ENCODE measurements around the gene PEX26.
A peak's percentile ranks its signal among the peaks of the same experiment; 100 is the strongest.
"Not testable (repeated sequence)": the region's sequence is repeated elsewhere in the genome, so short reads cannot be mapped to it uniquely, and the experiment has no call there.

Gene PEX26

DNA sequence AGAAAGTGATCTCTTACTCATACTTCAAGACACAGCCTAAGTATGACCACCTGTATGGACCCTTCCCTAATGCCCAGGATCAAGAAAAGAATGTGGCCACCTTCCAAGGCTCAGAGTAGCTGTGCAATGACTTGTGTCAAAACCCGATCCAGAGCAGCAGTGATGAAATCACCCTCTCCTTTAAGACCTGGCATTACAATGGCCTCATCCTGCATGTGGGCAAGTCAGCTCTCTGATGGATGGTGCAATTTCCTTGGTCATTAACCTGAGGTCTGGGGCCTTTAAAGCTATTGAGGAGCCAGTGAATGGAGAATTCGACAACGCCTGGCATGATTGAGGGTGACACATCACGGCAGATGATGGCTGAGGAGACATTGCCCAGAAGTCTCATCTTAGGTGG, 23.7 kb downstream of the PEX26 start:
- no peak for DNase-seq

DNA sequence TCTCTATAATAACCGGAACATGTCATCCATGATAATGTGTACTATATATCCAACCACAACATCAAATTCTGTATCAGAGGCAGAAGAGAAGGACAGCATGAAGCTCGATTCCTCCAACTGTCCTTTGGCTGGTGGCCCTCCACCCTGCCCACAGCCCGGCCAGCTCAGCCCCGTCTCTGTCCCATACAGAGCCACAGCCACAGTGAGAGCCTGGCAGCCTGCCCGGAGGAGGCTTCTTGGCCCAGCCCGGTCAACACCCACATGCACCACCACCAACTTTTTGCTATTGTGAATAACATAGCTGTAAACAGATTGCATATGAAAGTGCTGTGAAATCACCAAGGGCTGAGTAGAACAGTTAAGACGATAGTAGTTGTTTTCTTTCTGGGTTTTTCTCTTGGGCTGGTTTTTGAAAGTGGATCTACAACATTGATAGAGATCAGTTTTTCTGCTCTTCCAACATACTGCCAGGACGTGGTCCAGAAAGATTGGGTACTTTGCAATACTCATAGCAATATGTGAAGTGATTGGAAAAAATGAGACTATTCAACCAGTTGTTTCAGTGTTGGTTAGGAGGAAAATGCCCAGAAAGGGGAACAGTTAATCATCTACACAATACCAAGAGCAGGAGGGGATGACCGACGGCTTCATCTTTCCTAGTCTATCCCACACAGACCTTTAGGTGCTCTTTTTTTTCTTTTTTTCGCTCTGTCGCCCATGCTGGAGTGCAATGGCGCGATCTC, 25.9 kb downstream of the PEX26 start:
- DNase-seq: no peak

DNA sequence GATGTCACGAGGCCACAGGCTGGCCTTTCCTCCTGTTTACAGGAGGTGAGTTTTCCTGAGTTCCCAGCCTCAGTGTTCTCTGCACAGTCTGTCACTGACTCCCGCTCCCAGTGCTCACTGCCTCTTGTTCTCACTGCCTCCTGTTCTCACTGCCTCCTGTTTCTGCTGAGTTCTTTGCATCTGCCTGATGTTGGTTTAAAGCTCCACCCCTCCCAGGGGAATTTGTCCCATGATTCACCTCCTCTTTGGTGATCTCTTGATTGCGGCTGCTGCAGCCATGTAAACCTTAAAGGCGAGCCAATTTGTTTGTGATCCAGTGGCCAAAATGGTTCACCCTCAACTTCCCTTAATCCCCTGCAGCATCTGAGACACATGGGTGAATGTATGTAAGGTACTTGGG, 26.8 kb downstream of the PEX26 start:
- no peak for DNase-seq

DNA sequence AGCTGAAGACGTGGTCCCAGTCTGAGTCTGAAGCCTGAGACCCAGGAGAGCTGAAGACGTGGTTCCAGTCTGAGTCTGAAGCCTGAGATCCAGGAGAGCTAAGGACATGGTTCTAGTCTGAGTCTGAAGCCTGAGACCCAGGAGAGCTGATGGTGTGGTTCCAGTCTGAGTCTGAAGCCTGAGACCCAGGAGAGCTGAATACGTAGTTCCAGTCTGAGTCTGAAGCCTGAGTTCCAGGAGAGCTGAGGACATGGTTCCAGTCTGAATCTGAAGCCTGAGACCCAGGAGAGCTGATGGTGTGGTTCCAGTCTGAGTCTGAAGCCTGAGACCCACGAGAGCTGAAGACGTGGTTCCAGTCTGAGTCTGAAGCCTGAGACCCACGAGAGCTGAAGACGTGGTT, 28.2 kb downstream of the PEX26 start:
- not testable (repeated sequence) for DNase-seq

DNA sequence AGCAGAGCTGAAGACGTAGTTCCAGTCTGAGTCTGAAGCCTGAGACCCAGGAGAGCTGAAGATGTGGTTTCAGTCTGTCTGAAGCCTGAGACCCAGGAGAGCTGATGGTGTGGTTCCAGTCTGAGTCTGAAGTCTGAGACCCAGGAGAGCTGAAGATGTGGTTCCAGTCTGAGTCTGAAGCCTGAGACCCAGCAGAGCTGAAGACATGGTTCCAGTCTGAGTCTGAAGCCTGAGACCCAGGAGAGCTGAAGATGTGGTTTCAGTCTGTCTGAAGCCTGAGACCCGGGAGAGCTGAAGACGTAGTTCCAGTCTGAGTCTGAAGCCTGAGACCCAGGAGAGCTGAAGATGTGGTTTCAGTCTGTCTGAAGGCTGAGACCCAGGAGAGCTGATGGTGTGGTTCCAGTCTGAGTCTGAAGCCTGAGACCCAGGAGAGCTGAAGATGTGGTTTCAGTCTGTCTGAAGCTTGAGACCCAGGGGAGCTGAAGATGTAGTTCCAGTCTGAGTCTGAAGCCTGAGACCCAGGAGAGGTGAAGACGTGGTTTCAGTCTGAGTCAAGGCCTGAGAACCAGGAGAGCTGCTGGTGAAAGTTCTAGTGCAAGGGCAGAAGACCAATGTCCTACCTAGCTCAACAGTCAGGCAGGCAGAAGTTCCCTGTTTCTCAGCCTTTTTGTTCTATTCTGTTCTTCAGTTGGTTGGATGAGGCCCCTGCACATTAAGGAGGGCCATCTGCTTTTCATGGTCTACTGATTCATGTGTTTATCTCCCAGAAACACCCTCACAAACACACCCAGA, 29.0 kb downstream of the PEX26 start:
- DNase-seq: peak; percentile 63

DNA sequence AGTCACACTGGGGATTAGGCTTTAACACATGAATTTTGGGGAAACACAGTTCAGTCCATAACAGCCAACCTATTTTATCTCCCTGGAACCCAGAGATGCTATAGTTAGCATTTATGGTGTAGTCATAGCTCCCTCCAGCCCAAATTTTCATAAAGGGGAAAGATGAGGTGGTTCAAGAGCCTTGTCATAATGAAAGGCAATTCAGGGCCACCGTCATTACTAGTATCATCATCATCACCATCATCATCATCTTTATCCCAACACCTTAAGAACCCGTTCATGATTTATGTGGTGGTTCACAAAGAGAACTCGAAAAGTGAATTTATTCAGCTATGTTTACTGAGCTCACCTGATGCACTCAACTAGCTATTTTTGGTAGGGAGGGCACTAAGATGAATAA, 30.4 kb downstream of the PEX26 start:
- no peak for DNase-seq

DNA sequence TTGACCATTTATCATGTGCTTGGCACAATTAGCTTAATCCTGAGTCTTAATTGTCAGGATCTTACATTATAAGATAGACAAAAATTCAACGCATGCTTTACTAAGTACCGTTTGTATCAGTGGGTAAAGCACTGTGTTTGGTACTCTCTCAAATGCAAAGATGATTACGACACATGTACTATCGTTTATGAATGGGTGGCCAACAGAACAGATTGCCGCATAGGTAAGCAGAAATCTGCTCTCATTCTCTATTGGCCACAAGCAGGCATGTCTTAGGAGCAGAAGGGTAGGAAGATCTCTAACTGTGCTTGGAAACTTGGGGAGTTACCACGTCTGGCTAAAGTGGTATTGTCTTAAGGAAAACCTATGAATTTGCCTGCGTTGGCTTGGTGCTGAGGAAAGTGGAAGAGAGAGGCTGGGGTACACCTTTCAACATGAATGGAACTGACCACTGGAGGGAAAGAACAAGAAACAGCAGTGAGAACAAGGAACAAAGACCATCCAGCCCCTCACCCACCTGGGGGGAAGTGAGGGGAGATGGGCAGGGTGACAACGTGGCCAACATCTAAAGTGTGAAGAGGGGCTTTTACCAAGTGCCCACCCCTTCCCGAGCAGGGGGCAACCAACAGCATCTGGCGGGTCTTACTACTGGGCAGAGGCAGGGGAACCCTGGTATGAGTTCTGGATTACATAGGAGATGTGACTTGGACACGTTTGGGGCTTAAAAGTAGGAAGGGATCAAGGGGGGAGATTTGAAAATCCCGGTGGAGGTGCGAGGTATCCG, 31.8 kb downstream of the PEX26 start:
- DNase-seq: no peak

DNA sequence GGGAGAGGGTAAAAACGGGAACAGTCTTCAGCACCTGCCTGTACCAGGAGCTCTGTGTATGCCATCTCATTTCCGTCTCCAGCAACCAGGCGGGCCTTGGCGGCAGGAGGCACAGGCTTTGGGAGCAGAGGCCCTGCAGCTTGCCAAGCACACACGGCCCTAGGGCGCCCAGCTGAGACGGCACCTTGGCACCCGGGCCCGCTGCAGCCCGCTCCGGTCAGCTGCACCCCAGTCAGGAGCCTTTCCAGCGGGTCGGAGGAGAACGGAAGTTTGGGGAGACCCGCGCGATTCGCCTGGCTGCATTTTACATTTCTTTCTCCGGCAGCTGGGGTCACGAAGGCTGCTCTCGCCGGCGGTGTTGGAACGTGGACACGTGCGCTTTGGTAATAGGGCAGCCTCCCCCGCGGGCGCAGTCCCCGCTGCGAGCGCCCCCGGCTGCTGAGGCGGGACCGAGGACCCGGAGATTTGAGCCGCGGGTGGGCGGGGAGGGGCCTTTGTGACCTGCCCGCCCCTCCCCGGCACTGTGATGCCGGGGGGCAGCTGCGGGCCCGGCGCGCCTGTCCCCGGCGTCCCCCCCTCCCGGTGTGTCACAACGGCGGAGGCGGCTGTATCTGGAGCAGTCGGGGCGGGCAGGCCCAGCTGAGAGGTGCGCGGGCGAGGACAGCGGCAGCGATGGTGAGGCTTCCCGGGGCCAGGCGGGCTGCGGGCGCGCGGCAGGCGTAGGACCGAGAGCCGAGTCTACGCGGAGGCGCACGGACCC, 32.6 kb downstream of the PEX26 start, which contains the start of gene TUBA8:
Gene TUBA8 (plus strand): TSS at position 616 of the 760 bp plus-strand sequence. CDS start 57 bp downstream, at position 673.
- peak; percentile 58 for DNase-seq

DNA sequence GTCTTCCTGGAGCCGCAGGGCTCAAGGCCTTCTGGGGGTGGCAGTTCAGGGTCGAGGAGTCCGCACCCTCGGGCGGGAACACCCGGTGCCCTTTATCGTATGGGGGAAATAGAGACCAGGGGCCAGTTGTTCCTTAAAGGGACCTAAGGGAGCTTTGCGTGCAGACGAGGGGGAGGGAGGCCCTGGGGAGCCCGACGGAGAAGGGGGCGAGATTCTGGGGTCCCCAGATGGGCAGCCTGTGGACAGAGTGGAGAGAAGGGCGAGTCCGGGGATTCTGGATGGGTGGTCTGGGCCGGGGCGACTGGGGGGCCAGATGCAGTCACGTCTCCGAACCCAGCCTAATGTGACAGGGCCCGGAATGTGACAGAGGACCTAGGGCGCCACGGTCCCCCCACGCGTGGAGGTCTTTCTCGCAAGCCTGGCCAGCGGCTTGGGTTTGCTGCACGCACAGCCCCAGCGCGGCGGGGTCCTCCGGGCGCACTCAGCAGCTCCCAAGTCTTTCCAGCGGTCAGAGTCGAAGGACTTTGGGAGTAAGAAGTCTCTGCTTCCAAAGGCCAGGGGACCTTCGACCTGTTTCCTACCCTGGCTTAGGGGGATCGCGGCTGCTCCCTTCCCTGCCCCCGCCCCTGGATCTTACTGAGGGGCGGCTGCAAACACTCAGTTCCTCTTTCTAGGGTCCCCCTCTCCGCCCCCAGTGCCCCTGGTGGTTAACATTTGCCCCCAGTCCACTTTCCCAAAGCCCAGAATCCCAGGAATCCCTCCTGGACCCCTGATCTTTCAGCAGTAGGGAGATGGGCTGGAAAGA, 33.4 kb downstream of the PEX26 start:
- DNase-seq: no peak

DNA sequence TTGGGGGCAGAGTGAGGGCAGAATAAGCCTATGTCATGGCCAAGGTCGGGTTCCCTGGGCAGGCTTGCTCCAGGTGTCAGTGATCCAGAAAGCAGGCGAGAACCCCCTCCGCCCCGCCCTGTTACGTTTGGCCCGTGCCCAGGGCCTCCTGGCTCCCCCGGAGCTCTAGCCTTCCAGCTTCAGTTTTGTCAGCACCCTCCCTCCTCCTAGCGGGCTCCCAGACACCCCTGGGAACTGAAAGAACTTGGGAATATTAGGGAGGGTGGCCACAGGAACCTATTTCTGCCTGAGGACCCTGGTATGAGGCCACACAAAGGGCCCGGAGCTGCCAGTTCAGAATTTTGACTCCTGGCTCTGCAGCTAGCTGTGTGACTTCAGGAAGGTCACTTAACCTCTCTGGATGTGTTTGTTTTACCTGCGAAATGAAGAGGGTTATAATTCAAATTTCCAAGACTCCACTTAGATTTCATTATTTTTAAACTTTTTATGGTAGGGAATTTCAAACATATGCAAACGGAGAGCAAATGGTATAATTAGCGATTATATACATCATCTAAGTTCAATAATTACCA, 34.1 kb downstream of the PEX26 start:
- no peak for DNase-seq

DNA sequence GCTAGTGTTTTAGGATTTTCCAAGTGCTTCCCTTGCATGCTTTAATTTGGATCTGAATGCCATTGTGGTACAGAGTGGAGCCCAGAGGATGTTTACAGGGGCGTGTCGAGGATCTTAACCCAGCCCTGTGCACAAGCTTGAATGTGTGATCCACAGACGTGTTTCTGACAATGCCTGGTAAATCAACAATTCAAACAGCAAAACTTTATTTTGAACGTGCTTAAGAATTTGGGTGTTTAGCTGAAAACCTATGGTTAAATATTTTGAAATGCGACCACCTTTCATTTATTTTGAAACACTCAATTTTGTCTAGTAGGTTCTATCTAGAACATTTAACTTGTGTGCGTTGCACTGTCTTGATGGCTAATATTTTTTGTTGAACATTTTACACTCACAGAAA, 34.6 kb downstream of the PEX26 start:
- no peak for DNase-seq

DNA sequence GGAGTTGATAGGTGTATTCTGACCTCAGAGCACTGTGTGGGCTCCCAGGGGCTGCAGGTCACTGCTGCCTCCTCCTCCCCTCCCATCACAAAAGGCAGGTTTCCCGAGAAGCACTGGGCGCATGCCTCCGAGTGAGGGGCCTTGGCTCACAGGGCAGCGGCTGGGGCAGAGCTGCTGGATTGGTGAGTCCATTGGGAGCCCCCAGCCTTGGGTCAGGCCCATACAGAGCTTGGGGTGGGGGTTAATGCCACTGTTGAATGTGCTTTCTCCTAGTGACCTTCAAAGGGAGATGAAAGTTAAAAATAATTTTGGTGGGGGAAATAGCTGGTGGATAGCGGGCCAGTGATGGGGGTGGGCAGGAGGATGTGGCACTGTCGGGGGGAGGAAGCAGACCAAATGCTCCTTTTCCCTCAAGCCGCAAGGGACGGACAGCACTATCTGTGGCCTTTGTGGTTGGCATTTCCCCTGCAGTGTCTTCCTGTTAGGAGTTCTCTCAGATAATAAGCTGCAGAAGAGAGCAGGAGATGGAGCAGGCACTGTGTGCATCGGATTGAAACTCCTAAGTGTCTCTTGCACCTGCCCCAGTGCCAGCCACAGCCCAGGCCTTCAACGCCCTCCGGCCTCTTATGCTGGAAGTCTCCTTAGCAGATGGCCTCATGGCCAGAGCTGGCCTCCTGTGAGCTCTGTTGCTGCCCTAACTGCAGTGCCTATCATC, 36.0 kb downstream of the PEX26 start:
- peak; percentile 91 for DNase-seq

DNA sequence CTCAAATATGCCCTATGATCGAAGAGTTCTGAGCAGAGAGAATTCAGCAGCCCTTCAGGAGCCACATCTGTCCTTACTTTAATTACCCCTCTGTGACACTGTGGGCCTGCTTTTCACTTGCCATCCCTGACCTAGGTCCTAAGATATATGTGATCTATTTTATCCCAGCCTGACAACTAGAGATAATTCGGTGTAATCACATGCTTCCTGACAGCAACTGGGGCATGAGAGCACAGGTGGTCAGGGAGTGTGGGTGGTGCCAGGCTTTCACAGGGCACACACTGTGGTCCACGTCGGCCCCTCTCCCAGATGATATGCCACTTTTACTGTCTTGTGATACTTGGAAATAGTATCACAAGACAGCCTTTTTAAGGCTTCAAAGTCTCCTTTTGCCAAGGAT, 36.7 kb downstream of the PEX26 start:
- DNase-seq: peak; percentile 51

DNA sequence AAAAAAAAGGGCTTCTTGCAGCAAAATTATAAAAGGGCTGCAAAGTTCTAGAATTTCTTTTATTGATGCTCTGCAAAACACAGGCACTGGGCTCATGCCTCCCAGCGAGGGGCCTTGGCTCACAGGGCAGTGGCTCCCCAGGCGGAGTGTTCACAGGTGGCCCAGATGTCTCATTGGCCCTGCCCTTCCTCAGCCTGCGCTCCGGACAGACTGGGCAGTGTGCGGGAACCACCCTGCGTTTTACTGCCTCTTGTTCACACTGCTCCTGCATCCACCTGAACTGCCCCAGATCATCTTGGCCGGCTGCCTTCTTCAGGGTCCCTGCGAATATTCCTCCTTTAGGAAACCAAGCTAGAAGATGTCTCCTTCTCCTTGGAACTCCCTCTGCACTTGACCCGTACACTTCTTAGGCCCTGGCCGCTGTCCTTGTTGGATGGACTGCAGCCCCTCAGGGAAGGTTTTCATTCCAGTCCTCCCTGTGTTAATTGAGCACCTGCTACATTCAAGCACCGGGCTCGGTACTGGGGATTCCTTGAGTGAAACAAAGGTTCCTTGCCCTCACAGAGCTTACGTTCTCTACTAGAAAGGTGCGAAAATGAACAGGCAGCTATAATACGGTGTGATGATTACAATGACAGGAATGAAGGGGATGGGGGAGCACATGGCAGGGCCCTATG, 37.3 kb downstream of the PEX26 start:
- no peak for DNase-seq

DNA sequence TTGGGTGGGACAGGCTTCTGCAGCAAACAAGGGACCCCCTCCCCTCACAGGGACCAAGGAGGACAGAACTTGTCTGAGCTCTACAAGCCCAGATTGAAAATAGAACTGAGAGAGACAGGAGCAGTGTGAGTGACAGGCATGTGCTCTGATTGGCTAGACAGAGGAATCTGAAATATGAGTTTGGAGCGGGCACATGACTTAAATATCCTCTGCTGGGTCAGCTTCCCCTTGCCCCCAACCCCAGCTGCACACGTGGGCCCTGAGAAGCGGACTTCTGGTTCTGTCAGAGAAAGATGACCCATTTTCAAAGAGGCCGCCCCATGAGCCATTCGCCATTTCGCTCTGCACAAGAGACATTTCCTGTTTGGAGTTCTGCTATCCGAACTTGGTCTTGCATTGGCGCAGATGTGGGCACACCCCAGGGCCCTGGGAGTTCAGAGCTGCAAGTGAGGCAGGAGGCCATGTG, 38.1 kb downstream of the PEX26 start:
- DNase-seq: no peak

DNA sequence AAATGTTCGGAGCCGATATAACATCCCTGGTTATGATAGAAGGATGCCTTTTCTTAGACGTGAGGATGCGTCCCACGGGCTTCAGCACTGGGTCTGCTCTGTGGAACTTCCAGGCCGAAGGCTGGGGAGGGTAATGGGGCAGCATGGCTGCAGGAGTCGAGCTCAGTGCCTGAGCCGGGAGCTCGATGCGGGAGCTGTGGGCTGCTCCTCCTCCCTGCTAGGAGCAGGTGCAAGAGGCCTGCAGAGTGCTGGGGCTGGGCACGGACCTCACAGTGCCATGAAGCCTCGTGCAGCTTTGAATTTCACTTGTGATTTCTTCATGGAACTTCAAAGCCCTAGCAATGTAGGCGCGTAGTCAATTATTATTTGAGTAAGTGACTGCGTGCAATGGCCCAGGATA, 38.8 kb downstream of the PEX26 start:
- DNase-seq: no peak

DNA sequence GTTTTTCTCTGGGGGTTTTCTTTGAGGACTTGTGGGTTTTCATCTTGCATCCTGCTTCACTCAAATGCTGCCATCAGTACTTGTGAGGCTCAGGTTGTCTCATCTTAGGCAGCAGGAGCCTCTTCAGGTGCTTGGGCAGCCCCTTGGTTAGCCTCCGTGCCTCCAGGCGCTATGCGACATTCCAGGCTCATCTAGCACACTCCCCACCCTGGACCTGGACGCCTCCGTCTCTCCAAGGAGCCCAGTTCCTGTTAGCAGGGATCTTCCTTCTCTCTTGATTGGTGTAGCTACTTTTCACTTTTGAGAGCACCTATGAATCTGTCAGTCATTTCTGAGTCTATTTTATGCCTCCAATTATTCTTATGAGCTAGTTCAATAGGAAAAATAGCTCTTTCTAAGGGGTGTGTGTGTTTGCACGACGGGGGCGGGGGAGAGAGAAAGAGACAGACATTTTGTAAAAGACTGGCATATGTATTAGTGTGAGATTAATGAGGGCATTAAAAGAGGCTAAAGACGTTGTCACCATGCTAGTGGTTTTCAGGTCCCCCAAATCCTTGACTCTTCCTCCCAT, 40.6 kb downstream of the PEX26 start:
- no peak for DNase-seq

DNA sequence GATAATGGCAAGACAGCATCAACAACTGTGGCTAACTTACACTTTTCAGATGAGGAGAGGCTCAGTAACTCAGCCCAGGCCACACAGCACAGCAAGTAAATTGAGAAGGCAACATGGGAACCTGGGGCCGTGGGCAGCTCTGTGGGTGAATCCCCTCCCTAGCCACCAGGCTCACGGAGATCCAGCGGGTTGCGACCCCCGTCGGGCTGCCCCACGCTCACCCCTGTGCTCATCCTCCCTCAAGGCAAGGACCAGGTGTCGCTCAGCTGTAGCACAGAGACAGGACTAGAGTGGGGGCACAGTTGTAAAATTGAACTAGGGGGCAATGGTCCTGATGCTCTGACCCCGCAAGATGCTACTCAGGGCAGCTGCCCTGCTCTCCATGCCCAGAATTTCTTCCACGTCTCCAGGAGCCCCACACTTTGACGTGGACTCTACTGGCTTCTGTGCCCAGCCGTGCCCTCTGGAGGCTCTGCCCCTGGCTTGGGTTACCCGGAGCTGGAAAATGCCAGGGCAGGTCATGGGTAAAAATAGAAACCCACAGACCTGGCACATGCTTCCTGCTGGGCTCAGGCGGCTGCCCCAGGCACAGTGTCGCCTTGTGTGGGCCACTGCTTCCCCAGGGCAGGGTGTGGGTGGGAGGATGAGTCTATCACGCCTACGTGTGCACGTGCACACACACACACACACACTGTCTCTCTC, 41.8 kb downstream of the PEX26 start:
- peak; percentile 44 for DNase-seq

DNA sequence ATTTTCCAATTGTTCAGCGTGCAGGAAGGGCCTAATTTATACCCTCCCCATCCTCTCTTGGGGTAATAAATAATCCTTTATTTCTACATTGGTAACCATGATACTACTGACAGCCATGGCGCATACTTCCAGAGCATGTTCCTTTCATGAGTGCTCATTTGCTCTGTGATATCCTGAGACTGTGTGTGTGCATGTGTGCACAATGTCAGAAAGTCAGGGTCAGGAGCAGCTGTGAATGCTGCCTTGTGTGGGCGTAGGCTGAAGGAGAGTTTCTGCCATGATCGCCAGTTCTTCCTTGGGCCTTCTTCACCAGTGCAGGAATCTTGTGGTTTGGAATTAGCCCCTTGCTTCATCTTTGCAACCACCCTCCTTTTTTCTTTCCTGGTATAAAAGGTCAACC, 43.1 kb downstream of the PEX26 start:
- no peak for DNase-seq
